Stimulated activated CD4-positive, alpha-beta T cell treated with anti-CD3 and anti-CD28 coated beads, Interleukin-2, amount 100 ng/mL, for 24 hours (primary cell): ENCODE measurements around the gene PDPR.
"Not testable (repeated sequence)": the region's sequence is repeated elsewhere in the genome, so short reads cannot be mapped to it uniquely, and the experiment has no call there.

Experiments
- DNase-seq, 2 donors: peaks; one replicate each; pipeline ENCODE4 v3.0.0-alpha.2; 2020

PDPR gene

DNA sequence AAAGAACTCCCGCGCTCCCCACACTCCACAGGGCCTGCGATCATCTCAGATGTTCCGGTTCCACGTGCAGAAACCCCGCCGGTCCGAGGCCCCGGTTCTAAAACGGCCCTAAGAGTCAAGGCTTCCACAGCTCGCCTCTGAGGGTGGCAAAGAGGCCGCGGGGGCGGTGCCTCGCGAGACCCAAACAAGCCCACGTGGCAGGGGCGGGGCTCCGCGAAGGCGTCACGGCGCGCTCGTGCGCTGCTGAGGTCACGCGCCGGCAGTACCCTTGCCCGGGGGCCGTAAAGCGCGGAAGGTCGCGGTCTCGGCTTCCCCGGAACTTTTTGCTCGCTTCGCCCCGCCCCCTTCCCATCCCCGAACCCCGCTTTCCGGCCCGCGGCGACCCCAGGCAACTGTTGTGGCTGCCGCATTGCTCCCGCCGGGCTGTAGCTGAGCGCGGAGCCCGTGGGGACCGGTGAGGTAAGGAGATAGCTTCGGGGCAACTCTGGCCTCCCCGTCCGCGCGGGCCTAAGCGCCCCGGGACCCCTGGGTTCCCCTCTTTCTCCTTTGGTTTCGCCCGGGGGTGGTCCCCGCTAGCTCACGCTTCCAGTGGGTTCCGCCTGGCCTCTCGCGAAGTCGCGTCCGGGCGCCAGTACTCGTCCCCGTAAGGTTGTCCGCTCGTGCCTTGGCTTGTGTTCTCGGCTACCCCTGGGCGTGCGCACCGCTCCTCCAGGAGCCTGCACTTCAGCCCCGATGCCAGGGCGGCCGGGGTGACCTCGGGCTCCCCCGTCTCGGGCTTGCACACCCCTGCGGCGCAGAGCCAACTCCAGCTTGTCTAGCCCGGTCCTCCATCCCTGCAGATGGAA is at the start of gene PDPR:
PDPR (plus strand) TSS at position 351 of the 845 bp plus-strand sequence. CDS start 6,161 bp downstream, outside the sequence.
- peak; percentile 92 to 95 for DNase-seq

GRCh38 chr16:70064841-70065370 is 49.2 kb upstream of the PDPR start:
- DNase-seq = peak; percentile 71 to 77

- DNase-seq = not testable (repeated sequence)
These were observed 48.8 kb upstream of the PDPR start for GRCh38 chr16:70065376-70065745.

DNA sequence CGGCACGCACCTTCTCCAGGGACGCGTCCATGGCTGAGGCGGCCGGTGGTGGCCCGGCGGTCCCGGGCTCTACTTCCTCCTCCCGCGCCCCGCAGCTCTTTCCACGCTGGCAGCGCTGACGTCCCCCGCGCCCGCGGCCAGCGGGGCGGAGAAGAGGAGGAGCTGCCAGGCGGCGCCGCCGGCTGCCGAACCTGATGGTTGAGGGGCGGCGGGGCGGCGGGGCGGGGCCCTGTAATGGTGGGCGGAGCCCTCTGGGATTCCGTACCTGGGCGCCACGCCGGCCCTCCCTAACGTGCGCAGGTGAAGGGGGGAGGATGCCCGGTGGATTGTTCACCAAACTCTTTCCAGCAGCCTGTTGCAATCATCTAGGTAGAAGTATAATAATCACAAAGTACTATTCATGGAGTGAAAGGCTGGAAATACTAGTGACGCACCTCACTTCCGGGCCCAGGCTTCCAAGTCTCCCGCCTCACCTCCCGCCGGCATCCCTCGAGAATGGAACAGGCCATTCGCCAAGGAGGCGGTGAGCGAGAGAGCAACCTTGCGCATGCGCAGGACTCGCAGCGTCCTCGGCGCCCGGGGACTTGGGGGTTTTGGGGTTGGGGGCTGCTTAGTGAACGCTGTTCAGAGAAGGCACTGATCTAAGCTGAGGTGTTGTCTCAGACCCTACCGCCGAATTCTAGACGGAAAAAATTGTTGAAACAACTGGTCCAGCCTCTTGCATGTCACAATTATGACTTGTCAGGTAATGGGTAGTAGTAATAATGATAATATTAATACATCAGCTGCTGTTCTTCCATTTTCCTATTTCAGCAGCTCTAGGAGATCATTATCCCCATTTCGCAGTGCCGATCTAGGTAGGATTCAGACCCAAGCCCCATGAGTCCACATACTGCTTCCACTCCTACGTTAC is 48.1 kb upstream of the PDPR start:
- DNase-seq = peak; percentile 92 to 95

- DNase-seq = not testable (repeated sequence)
These were observed 47.4 kb upstream of the PDPR start for GRCh38 chr16:70066751-70067150.

DNA sequence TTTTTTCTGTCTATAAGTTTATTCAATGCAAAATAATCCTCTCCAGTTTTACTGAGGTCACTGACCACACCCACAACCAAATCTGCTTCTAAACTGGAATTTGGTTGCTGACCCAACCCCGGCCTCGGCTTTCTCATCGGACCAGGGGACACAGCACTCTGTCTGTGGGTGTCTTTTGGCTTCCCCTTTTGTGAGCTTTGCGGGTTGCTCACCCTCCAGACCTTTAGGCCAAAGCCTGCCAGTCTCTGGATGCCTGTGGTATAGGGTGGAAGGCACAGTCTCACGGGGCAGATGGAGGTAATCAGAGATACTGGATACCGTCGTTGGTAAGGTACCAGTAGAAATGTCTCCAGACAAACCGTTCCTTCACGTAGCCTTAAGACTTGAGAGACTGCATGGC is 35.1 kb upstream of the PDPR start:
- DNase-seq = not testable (repeated sequence)

- not testable (repeated sequence) for DNase-seq
These were observed 32.9 kb upstream of the PDPR start for GRCh38 chr16:70081219-70081618.

GRCh38 chr16:70083931-70084330 is 30.2 kb upstream of the PDPR start:
- DNase-seq = not testable (repeated sequence)

- DNase-seq = not testable (repeated sequence)
These were observed 26.0 kb upstream of the PDPR start for GRCh38 chr16:70088160-70088559.

DNA sequence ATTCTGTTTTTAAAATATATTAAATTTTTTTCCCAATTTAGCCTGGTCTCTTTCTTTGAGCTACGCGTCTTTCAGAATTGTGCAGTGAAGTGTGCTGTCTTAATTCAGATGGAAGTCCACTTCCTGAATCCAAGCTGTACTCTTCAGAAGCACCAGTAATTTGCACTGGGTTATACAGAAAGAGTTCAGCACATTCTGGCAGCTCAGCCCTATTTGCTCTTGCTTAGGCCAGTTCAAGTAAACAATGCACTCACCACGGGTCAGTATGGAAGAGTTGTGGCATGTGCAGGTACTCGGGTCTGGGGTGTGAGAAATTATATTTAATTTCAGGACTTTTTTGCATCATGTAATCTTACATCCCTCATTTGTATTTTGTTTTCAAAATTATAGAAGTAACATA is 25.3 kb upstream of the PDPR start:
- DNase-seq = not testable (repeated sequence)

DNA sequence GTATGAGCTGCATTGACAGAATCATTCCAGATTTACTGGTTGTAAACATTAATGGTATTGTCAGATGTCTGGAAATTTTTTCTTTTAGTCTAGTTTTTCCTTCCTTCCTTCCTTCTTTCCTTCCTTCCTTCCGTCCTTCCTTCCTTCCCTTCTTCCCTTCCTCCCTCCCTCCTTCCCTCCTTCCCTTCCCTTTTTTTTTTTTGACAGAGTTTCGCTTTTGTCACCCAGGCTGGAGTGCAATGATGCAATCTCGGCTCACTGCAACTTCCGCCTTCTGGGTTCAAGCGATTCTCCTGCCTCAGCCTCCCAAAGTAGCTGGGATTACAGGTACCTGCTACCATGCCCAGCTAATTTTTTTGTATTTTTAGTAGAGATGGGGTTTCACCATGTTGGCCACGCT is 24.8 kb upstream of the PDPR start:
- not testable (repeated sequence) for DNase-seq

- not testable (repeated sequence) for DNase-seq
These were observed 23.0 kb upstream of the PDPR start for GRCh38 chr16:70091104-70091503.

DNA sequence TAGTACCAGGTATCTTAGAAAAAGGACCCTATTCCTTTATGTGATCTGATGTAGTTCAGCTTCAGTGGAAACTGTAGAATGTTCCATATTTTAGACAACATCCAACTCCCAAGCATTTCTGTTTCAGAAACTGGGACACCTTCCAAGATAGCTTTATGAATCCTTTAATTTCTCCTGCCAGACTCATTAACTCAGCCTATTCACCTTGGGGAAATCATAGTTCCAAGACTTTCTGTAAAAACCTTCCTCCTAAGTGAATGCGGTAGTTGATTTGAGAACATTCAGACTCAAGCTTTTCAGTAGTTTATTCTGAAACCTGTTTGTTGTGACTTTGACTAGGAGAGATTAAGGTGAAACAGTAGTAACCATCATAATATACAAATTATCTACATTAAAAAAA is 20.0 kb upstream of the PDPR start:
- not testable (repeated sequence) for DNase-seq

DNA sequence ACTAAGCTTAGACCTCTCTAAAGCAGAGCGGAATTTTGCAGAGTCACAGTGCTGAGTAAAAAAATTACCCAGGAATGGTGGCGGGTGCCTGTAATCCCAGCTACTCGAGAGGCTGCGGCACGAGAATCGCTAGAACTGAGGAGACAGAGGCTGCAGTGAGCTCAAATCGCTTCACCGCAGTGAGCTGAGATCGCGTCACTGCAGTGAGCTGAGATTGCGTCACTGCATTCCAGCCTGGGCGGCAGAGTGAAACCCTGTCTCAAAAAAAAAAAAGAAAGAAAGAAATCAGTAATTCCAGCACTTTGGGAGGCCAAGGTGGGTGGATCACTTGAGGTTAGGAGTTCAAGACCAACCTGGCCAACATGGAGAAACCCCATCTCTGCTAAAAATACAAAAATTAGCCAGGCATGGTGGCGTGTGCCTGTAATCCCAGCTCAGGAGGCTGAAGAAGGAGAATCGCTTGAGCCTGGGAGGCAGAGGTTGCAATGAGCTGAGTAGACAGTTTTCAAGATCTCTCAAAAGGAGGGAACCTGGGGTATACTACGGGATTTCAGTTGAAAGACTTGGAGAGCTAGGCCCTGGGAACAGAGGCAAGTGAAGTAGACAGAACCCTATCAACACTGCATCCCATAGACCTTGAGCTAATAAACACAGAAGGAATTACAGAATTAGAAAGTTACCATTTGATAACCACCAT is 4.4 kb upstream of the PDPR start:
- not testable (repeated sequence) for DNase-seq

GRCh38 chr16:70112162-70112561 is 2.0 kb upstream of the PDPR start:
- not testable (repeated sequence) for DNase-seq

DNA sequence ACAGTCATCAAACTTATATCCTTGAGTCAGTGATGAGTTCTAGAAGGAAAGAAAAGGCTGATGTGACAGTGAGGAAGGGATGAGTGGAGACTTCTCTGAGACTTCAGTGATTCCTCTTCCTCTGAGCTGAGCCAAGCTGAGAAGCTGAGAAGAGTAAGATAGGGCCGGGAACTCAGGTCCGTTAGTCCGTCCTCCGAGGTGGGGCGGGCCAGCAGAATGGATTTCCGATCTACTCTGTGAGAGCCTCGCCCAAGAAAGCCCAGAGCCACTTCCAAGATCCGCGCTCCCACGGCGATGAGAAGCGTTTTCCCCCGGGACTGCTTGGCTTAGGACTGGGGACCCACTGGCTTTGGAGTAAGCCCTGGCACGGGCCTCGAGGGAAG is 542 bp upstream of the PDPR start:
- DNase-seq = not testable (repeated sequence)

DNA sequence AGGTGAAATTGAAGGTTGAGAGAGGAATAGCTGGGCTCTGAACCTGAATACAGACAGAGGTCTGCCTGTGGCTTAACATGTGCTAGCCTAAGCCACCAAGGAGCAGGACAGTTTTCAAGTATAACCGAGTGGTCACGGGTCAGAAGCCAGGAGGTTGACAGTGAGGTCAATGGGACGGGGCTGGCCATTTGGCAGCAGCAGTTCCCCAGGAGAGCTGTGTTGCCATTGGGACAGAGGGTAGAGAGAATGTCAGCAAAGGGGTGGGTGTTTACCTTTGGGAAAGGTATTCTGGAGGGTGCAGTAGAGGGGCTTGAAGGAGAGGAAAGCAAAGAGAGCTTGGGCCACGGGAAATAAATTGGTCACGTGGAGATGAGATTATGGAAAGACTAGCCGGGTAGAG is 4.2 kb downstream of the PDPR start:
- not testable (repeated sequence) for DNase-seq

DNA sequence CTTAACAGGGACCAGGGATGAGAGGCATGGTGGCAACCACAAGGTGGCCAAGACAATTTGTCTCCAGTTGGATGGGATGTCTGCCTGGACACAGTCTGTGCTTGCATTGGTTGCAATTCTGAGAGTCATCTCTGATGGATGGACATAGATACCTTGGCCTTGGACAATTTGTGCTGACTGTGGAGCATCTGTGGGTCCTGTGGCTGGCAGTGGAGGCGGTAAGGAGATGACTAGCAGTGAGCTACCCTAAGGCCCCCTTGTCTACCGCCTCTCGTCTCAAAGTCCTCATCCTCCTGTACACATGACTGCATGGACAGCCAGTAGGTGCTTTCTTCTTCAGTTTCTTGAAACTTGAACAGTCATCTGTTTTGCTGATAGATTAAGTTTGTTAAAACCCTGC is 4.6 kb downstream of the PDPR start:
- DNase-seq = not testable (repeated sequence)

DNA sequence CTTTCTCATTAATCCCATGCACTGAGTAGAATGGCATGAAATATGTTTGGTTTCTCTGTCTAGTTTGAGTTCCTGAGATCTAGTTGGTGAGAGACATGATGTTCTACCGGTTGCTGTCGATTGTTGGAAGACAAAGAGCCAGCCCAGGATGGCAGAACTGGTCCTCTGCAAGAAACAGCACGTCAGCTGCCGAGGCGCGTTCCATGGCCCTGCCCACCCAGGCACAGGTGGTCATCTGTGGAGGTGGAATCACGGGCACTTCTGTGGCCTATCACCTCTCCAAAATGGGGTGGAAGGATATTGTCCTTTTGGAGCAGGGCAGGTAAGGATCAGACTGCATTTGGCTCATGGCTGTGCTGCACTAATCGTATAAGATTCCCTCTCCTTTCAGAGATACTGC is 6.3 kb downstream of the PDPR start:
- not testable (repeated sequence) for DNase-seq

DNA sequence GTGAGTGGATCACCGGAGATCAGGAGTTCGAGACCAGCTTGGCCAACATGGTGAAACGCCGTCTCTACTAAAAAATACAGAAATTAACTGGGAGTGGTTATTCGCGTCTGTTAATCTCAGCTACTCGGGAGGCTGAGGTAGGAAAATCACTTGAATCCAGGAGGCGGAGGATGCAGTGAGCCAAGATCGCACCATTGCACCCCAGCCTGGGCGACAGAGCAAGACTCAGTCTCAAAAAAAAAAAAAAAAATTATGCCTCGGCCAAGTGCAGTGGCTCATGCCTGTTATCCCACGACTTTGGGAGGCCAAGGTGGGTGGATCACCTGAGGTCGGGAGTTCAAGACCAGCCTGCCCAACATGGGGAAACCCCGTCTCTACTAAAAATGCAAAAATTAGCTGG is 9.7 kb downstream of the PDPR start:
- DNase-seq = not testable (repeated sequence)

GRCh38 chr16:70126226-70126625 is 12.1 kb downstream of the PDPR start:
- not testable (repeated sequence) for DNase-seq

DNA sequence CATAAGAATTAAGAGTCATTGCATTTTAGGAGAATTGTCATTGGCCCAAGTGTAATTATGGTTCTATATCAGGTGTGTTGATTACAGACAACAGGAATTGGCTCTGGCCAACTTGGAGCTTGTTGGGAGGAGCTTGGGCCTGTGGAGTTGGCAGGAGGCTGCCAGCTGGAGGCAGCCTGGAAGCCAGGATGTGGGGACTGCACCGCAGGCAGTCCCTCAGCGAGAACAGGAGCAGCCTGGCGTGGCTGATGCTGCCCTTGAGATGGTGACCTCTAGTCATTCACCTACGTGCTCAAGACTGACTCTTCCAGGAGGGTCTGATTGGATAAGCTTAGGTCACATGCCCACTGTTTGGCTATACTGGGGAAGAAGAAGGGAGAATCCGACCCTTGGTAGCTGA is 13.6 kb downstream of the PDPR start:
- not testable (repeated sequence) for DNase-seq

DNA sequence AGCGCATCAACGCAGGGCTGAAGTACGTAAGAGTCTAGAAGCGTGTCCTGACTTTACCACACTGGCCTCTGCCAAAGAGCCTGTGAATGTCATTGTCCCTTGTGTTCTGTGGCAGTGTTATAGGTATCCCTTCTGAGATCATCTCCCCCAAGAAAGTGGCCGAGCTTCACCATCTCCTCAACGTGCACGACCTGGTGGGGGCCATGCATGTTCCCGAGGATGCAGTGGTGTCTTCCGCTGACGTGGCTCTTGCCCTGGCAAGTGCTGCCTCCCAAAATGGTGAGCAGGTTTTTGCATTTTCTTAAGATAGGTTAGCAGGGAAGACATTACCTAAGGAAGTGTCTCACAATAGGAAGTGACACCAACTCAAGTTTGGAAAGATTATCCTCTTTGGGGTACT is 14.7 kb downstream of the PDPR start:
- DNase-seq = not testable (repeated sequence)
